ENCODE data around the gene CKAP5.

CKAP5 gene

DNA sequence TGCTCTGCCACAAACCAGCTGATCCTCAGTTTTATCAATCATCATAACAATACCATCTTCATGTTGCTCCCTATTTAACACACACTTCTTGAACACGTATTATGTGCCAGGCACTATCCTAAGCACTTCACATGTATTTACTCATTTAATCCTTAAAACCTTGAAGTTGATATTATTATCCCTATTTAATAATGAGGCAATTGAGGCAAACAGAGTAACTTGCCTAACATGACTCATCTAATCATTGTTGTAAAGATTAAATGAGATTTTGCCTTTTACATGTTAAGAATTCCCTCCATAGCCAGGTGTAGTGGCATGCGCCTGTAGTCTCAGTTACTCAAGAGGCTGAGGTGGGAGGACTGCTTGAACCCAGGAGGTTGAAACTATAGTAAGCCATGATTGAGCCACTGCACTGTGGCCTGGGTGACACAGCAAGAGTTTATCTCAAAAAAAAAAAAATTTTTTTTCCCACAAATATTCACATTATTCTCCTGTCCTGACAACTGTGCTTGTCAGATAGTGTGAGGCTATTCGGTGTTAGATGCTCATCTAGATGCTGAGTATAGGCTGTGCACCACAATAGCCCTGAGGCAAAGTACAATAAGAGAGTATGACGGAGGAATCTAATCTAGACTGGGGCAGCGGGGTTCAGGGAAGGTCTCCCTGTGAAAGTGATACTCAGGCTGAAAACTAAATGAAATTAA lies 13.4 kb downstream of the CKAP5 start:
- Mint-ChIP-seq H3K9me3 (no peaks in the 10 kb centered on the region), H3K4me3 (no peak overlapping the region), H3K4me1 (peaks cover 12% of the 10 kb centered on the region), H3K27me3 (ENCODE audit: low read depth, poor library complexity) (no peaks in the 10 kb centered on the region), H3K27ac (peak overlapping the region; percentile 26), H3K36me3 (ENCODE audit: low read depth) (peaks cover 52% of the 10 kb centered on the region)
- DNase-seq = no peak
- TF ChIP-seq, protein P1, sequence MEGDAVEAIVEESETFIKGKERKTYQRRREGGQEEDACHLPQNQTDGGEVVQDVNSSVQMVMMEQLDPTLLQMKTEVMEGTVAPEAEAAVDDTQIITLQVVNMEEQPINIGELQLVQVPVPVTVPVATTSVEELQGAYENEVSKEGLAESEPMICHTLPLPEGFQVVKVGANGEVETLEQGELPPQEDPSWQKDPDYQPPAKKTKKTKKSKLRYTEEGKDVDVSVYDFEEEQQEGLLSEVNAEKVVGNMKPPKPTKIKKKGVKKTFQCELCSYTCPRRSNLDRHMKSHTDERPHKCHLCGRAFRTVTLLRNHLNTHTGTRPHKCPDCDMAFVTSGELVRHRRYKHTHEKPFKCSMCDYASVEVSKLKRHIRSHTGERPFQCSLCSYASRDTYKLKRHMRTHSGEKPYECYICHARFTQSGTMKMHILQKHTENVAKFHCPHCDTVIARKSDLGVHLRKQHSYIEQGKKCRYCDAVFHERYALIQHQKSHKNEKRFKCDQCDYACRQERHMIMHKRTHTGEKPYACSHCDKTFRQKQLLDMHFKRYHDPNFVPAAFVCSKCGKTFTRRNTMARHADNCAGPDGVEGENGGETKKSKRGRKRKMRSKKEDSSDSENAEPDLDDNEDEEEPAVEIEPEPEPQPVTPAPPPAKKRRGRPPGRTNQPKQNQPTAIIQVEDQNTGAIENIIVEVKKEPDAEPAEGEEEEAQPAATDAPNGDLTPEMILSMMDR (IDR thresholded peaks at IDR 0.05) = no peak

DNA sequence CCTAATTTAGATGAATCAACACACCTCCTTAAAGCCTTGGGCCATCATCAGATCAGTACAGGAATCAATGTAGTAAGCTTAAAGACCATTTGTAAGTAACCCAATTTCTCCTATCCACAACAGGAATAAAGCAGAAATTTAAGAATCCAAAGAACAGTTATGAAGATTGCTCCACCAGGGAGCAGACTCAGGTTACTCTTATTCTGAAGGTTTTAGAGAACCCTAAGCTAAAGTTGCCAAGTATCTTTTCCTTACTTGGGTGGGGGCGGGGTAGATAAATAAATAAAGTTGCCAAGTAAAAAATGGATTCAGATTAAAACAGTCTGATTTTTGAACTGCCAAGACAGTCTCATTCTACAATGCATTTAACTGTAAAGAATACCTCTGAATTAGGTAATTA lies 18.1 kb downstream of the CKAP5 start:
- Mint-ChIP-seq H3K27ac (peak overlapping the region; percentile 16), H3K9me3 (no peaks in the 10 kb centered on the region), H3K4me1 (peaks cover 31% of the 10 kb centered on the region), H3K36me3 (ENCODE audit: low read depth) (peaks cover 34% of the 10 kb centered on the region), H3K4me3 (peak overlapping the region; percentile 81), H3K27me3 (ENCODE audit: low read depth, poor library complexity) (peaks cover 4% of the 10 kb centered on the region)
- DNase-seq = no peak
- TF ChIP-seq, protein P1 (IDR thresholded peaks at IDR 0.05) = no peak

DNA sequence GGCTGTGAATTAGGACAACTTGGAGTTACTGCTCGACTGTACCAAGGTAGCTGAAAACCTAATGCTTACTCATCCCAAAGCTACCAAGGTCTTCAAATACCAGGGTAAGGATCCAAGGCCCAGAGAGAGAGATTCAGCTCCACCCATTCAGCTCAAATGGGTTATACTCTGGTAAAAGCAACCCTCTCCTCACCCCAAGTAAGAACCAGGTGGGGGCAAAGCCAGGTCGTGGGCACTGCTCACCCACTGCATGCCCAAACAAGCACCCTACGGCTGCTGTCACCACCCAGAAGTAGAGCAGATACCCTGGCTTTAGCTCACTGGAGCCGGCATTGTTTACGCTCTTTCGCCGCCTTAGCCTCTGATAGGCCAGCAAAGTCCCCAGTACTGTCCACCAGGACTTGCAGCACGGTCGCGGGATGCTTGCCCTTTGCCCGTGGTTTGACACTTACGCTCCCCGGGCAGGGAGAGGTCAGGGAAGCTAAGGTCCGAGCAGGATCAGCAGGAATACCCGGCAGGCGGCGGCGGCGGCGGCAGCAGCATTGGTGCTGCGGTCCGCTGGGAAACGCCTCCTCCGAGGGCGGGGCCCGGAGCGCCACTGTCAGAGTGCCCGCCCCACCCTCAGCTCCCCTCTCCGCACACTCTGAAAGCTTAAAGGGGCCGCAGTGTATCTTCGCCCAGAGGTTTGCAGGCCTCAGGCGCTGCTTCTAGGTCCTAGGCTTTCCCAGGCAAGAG lies 19.6 kb downstream of the CKAP5 start:
- DNase-seq = peak; percentile 91
- TF ChIP-seq, protein P1 (IDR thresholded peaks at IDR 0.05) = no peak
- Mint-ChIP-seq H3K4me3 (peak overlapping the region; percentile 81), H3K36me3 (ENCODE audit: low read depth) (peaks cover 27% of the 10 kb centered on the region), H3K27me3 (ENCODE audit: low read depth, poor library complexity) (peaks cover 4% of the 10 kb centered on the region), H3K9me3 (no peaks in the 10 kb centered on the region), H3K4me1 (peaks cover 31% of the 10 kb centered on the region), H3K27ac (peak overlapping the region; percentile 79)

DNA sequence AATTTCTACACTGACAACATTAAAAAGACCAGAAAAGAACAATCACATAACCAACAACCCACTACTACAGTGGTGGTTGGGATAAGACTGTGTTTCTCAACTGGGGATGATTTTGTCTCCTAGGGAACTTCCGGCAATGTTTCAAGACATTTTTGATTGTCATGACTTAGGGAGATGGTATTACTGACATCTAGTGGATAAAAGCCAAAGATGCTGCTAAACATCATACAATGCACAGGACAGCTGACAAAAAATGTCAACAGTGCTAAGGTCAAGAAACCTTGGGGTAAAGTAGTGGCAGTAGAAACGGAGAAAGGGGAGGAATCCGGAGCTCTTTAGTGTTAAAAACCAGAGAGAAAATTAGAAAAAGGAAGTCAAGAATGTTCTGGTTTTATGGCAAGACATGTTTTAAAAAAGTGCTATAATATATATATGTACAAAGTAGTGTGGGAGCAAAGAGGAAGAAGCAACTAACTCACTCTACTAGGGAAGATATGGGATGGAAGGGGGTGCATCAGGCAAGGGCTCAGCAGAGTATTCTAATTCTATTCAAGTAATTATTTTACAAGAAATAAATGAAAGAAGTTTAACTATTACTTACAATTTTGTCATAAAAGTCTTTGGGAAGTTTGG lies 37.2 kb downstream of the CKAP5 start:
- no peaks in the 10 kb centered on the region for H3K4me1 Mint-ChIP-seq
- H3K4me3 Mint-ChIP-seq = no peak overlapping the region
- no peak for DNase-seq
- peaks cover 60% of the 10 kb centered on the region for H3K36me3 Mint-ChIP-seq (ENCODE audit: low read depth)
- H3K9me3 Mint-ChIP-seq = no peaks in the 10 kb centered on the region
- no peaks in the 10 kb centered on the region for H3K27me3 Mint-ChIP-seq (ENCODE audit: low read depth, poor library complexity)
- no peak overlapping the region for H3K27ac Mint-ChIP-seq
- TF ChIP-seq, protein P1 (IDR thresholded peaks at IDR 0.05) = no peak

DNA sequence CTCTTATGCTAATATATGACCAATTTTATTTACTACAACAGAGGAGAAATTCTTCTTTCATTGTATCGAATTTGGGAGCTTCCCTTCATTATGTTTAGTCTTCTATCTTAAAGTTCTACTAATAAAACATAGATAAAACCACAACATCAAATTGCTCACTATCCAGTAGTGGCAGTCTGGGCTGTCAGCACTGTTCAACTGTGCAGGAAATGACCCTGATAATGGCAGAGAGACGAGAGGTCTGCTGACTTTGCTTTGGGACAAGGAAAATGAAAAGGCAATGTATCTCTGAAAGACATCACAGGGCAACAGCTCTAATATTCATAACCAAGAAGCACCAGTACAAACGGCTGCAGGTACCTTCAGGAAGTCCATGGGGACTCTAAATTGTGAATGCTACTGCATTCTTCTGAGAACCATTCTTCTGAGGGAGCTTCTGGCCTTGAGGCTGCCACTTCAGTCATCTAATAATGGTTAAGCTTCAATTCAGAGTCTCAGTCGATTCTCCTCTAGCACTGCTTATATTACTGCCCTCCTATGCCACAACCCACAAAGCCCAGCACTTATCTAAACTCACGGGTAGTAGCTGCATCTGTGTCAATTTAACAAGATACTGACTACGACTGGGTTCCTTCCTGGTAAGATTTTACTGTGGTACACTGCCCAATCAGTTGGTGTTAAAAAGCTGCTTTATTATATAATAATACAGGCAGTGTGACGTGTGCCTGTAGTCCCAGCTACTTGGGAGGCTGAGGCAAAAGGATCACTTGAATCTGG lies 44.2 kb downstream of the CKAP5 start:
- no peak for DNase-seq
- peak overlapping the region; percentile 7 for H3K27ac Mint-ChIP-seq
- peaks cover 44% of the 10 kb centered on the region for H3K36me3 Mint-ChIP-seq (ENCODE audit: low read depth)
- H3K27me3 Mint-ChIP-seq (ENCODE audit: low read depth, poor library complexity) = no peaks in the 10 kb centered on the region
- TF ChIP-seq, protein P1 (IDR thresholded peaks at IDR 0.05) = no peak
- H3K9me3 Mint-ChIP-seq = no peaks in the 10 kb centered on the region
- H3K4me1 Mint-ChIP-seq = no peaks in the 10 kb centered on the region
- no peak overlapping the region for H3K4me3 Mint-ChIP-seq

All from nephron progenitor cell (in vitro differentiated cells).